Measurements from ENCODE around the gene RNF141. TPM values are rescaled to one million over a fixed set of nuclear protein-coding genes. Genes with fewer than 3 reads are reported as not detected.

Gene RNF141
- polyA plus RNA-seq, 1 donor from 2014 or later, result 79.2 TPM

GRCh38 chr11:10499452-10499851 lies 41.5 kb downstream of the RNF141 start:
- TF ChIP-seq TAF1 (IDR thresholded peaks at IDR 0.05; ENCODE audit: low read depth), result no peak
- TF ChIP-seq SMC3 (conservative IDR thresholded peaks at IDR 0.05; ENCODE audit: poor library complexity), result no peak
- no peak for TF ChIP-seq EZH2 (IDR thresholded peaks at IDR 0.05; ENCODE audit: borderline replicate concordance, insufficient read depth, low read length, poor library complexity, severe bottlenecking)
- no peak for TF ChIP-seq RAD21 (conservative IDR thresholded peaks at IDR 0.05)
- TF ChIP-seq REST (IDR thresholded peaks at IDR 0.05; ENCODE audit: borderline replicate concordance), result no peak
- TF ChIP-seq POLR2AphosphoS5 (IDR thresholded peaks at IDR 0.05), result no peak
- TF ChIP-seq EP300 (conservative IDR thresholded peaks at IDR 0.05; ENCODE audit: poor library complexity, severe bottlenecking), result no peak
- no peak for TF ChIP-seq CTCF (IDR thresholded peaks at IDR 0.05; ENCODE audit: poor library complexity, severe bottlenecking)
- TF ChIP-seq MXI1 (conservative IDR thresholded peaks at IDR 0.05; ENCODE audit: poor library complexity, severe bottlenecking), result no peak
- H3K4me3 ChIP-seq (ENCODE audit: low read length), result no peak overlapping the region
- H3F3A ChIP-seq (ENCODE audit: insufficient read depth, low read length, poor library complexity, severe bottlenecking), result no peaks in the 10 kb centered on the region
- no peak overlapping the region for H3K4me2 ChIP-seq (ENCODE audit: low read length)
- no peak overlapping the region for H3K9ac ChIP-seq (ENCODE audit: low read length)
- no peaks in the 10 kb centered on the region for H3K9me2 ChIP-seq (ENCODE audit: insufficient read depth, low read length)
- H3K36me3 ChIP-seq (ENCODE audit: insufficient read depth, low read length), result no peaks in the 10 kb centered on the region
- no peaks in the 10 kb centered on the region for H3K9me3 ChIP-seq (ENCODE audit: low read length)
- no peak overlapping the region for H2AFZ ChIP-seq (ENCODE audit: low read depth, low read length)
- no peaks in the 10 kb centered on the region for H4K20me1 ChIP-seq (ENCODE audit: insufficient read depth)
- no peaks in the 10 kb centered on the region for H3K79me2 ChIP-seq (replicated peaks; ENCODE audit: insufficient read depth, low read length)
- no peak overlapping the region for H3K27ac ChIP-seq (ENCODE audit: low read length)
- no peaks in the 10 kb centered on the region for H3K27me3 ChIP-seq (ENCODE audit: insufficient read depth, low read depth, low read length)

- H3K9ac ChIP-seq (ENCODE audit: low read length), result no peak overlapping the region
- no peaks in the 10 kb centered on the region for H3K27me3 ChIP-seq (ENCODE audit: insufficient read depth, low read depth, low read length)
- H3K9me3 ChIP-seq (ENCODE audit: low read length), result no peaks in the 10 kb centered on the region
- no peak overlapping the region for H2AFZ ChIP-seq (ENCODE audit: low read depth, low read length)
- H3K27ac ChIP-seq (ENCODE audit: low read length), result no peak overlapping the region
- H3K9me2 ChIP-seq (ENCODE audit: insufficient read depth, low read length), result no peaks in the 10 kb centered on the region
- H3K4me2 ChIP-seq (ENCODE audit: low read length), result no peak overlapping the region
- H3K4me3 ChIP-seq (ENCODE audit: low read length), result no peak overlapping the region
- no peaks in the 10 kb centered on the region for H3K36me3 ChIP-seq (ENCODE audit: insufficient read depth, low read length)
- H4K20me1 ChIP-seq (ENCODE audit: insufficient read depth), result no peaks in the 10 kb centered on the region
- no peaks in the 10 kb centered on the region for H3K79me2 ChIP-seq (replicated peaks; ENCODE audit: insufficient read depth, low read length)
- H3F3A ChIP-seq (ENCODE audit: insufficient read depth, low read length, poor library complexity, severe bottlenecking), result no peaks in the 10 kb centered on the region
- no peak for TF ChIP-seq EP300 (conservative IDR thresholded peaks at IDR 0.05; ENCODE audit: poor library complexity, severe bottlenecking)
- no peak for TF ChIP-seq POLR2AphosphoS5 (IDR thresholded peaks at IDR 0.05)
- TF ChIP-seq TAF1 (IDR thresholded peaks at IDR 0.05; ENCODE audit: low read depth), result no peak
- no peak for TF ChIP-seq MXI1 (conservative IDR thresholded peaks at IDR 0.05; ENCODE audit: poor library complexity, severe bottlenecking)
- TF ChIP-seq RAD21 (conservative IDR thresholded peaks at IDR 0.05), result no peak
- no peak for TF ChIP-seq REST (IDR thresholded peaks at IDR 0.05; ENCODE audit: borderline replicate concordance)
- TF ChIP-seq CTCF (IDR thresholded peaks at IDR 0.05; ENCODE audit: poor library complexity, severe bottlenecking), result no peak
- no peak for TF ChIP-seq EZH2 (IDR thresholded peaks at IDR 0.05; ENCODE audit: borderline replicate concordance, insufficient read depth, low read length, poor library complexity, severe bottlenecking)
- TF ChIP-seq SMC3 (conservative IDR thresholded peaks at IDR 0.05; ENCODE audit: poor library complexity), result no peak
These were observed 42.3 kb downstream of the RNF141 start for GRCh38 chr11:10498426-10499250.

All from neural cell (in vitro differentiated cells).